ENCODE data around the gene RSPH1. TPM values are rescaled to one million over a fixed set of nuclear protein-coding genes. Genes with fewer than 3 reads are reported as not detected.

Gene RSPH1
- polyA plus RNA-seq, 1 of the 3 experiments (the other 2 are of a cell fraction) = 0.97 TPM

- no peaks in the 10 kb centered on the region for H3F3A ChIP-seq (replicated peaks; ENCODE audit: insufficient read depth)
- H3K27me3 ChIP-seq (ENCODE audit: insufficient read depth) = no peaks in the 10 kb centered on the region
- TF ChIP-seq TEAD4 (IDR thresholded peaks at IDR 0.05; ENCODE audit: borderline replicate concordance, insufficient read depth) (no peak), NRF1 (IDR thresholded peaks at IDR 0.05; ENCODE audit: low read depth, low read length) (no peak)
- ChIA-PET POLR2A (no interaction called here), CTCF (no interaction called here)
- no peaks in the 10 kb centered on the region for H3K36me3 ChIP-seq (replicated peaks in 1 of 2; ENCODE audit: control insufficient read depth in 1 of 2, insufficient read depth in 2 of 2, low read length in 1 of 2)
- DNase-seq = no peak
- no peak overlapping the region for H3K27ac ChIP-seq (ENCODE audit: low read depth in 2 of 2, low read length in 1 of 2)
- no peak overlapping the region for H2AFZ ChIP-seq (ENCODE audit: low read depth)
- WGBS (ENCODE audit: low lambda C conversion rate) = 90% methylated on average over 4 of the region's 7 CpGs
- H4K20me1 ChIP-seq (ENCODE audit: insufficient read depth) = no peaks in the 10 kb centered on the region
- peaks cover 0 to 2% of the 10 kb centered on the region in 2 experiments; a peak in 2 of 4 replicates for H3K4me1 ChIP-seq (ENCODE audit: control insufficient read depth in 1 of 2, insufficient read depth in 2 of 2, low read depth in 1 of 2, low read length in 1 of 2)
- H3K9ac ChIP-seq = no peak overlapping the region
- H3K79me2 ChIP-seq (ENCODE audit: insufficient read depth) = no peaks in the 10 kb centered on the region
- H3K4me2 ChIP-seq = no peak overlapping the region
- H3K9me3 ChIP-seq = no peaks in the 10 kb centered on the region
- no peaks in the 10 kb centered on the region for H3K9me2 ChIP-seq
- no peak overlapping the region for H3K4me3 ChIP-seq (ENCODE audit: low read depth in 2 of 2, low read length in 1 of 2)
Observed at GRCh38 chr21:42518626-42519025, 22.6 kb upstream of the RSPH1 start.

GRCh38 chr21:42518215-42518614 is 22.2 kb upstream of the RSPH1 start:
- no peak overlapping the region for H3K27ac ChIP-seq (ENCODE audit: low read depth in 2 of 2, low read length in 1 of 2)
- no peaks in the 10 kb centered on the region for H3K79me2 ChIP-seq (ENCODE audit: insufficient read depth)
- H3K9me3 ChIP-seq = no peaks in the 10 kb centered on the region
- no peaks in the 10 kb centered on the region for H3K36me3 ChIP-seq (replicated peaks in 1 of 2; ENCODE audit: control insufficient read depth in 1 of 2, insufficient read depth in 2 of 2, low read length in 1 of 2)
- CTCF ChIA-PET = no interaction called here
- POLR2A ChIA-PET = no interaction called here
- no peaks in the 10 kb centered on the region for H3F3A ChIP-seq (replicated peaks; ENCODE audit: insufficient read depth)
- no peak overlapping the region for H2AFZ ChIP-seq (ENCODE audit: low read depth)
- H3K4me2 ChIP-seq = no peak overlapping the region
- H3K9ac ChIP-seq = no peak overlapping the region
- peaks cover 0 to 2% of the 10 kb centered on the region in 2 experiments; a peak in 2 of 4 replicates for H3K4me1 ChIP-seq (ENCODE audit: control insufficient read depth in 1 of 2, insufficient read depth in 2 of 2, low read depth in 1 of 2, low read length in 1 of 2)
- H4K20me1 ChIP-seq (ENCODE audit: insufficient read depth) = no peaks in the 10 kb centered on the region
- no peak overlapping the region for H3K4me3 ChIP-seq (ENCODE audit: low read depth in 2 of 2, low read length in 1 of 2)
- no peaks in the 10 kb centered on the region for H3K9me2 ChIP-seq
- no peak for DNase-seq
- no peaks in the 10 kb centered on the region for H3K27me3 ChIP-seq (ENCODE audit: insufficient read depth)
- WGBS (ENCODE audit: low lambda C conversion rate) = 74% methylated on average over 3 of the region's 11 CpGs
- no peak for TF ChIP-seq ZBTB33 (IDR thresholded peaks at IDR 0.05; ENCODE audit: borderline replicate concordance, low read depth)
- TF ChIP-seq FOSL2 (IDR thresholded peaks at IDR 0.05; ENCODE audit: borderline replicate concordance, low read depth) = peak; percentile 7; the same call in 1 of the 2 replicates

- ChIA-PET POLR2A (no interaction called here), CTCF (interaction anchor here (0.7 to 0.9 kb wide), 2 partner anchors 19 to 302 kb away, joined by 3 to 4 read pairs; no protein-coding TSS in a partner anchor)
- no peaks in the 10 kb centered on the region for H3K9me2 ChIP-seq
- H4K20me1 ChIP-seq (ENCODE audit: insufficient read depth) = no peaks in the 10 kb centered on the region
- no peak overlapping the region for H3K27ac ChIP-seq (ENCODE audit: low read depth in 2 of 2, low read length in 1 of 2)
- no peak overlapping the region for H3K4me3 ChIP-seq (ENCODE audit: low read depth in 2 of 2, low read length in 1 of 2)
- H3K9me3 ChIP-seq = no peaks in the 10 kb centered on the region
- no peak overlapping the region for H2AFZ ChIP-seq (ENCODE audit: low read depth)
- H3K9ac ChIP-seq = no peak overlapping the region
- H3K4me1 ChIP-seq (ENCODE audit: control insufficient read depth in 1 of 2, insufficient read depth in 2 of 2, low read depth in 1 of 2, low read length in 1 of 2) = peaks cover 0 to 2% of the 10 kb centered on the region in 2 experiments; a peak in 2 of 4 replicates
- DNase-seq = no peak
- H3K79me2 ChIP-seq (ENCODE audit: insufficient read depth) = no peaks in the 10 kb centered on the region
- no peaks in the 10 kb centered on the region for H3K36me3 ChIP-seq (replicated peaks in 1 of 2; ENCODE audit: control insufficient read depth in 1 of 2, insufficient read depth in 2 of 2, low read length in 1 of 2)
- no peak overlapping the region; the same call in 1 of the 2 replicates for H3K4me2 ChIP-seq
- no peaks in the 10 kb centered on the region for H3K27me3 ChIP-seq (ENCODE audit: insufficient read depth)
- WGBS (ENCODE audit: low lambda C conversion rate) = 84% methylated on average over 11 of the region's 12 CpGs
- H3F3A ChIP-seq (replicated peaks; ENCODE audit: insufficient read depth) = no peaks in the 10 kb centered on the region
- TF ChIP-seq TAF1 (IDR thresholded peaks at IDR 0.05; ENCODE audit: borderline replicate concordance, low read depth, low read length) = no peak
- no peak for TF ChIP-seq POLR2AphosphoS5 (IDR thresholded peaks at IDR 0.05; ENCODE audit: low read depth, low read length)
- TF ChIP-seq JUND (IDR thresholded peaks at IDR 0.05) = no peak
- no peak for TF ChIP-seq SIN3A (IDR thresholded peaks at IDR 0.05; ENCODE audit: borderline replicate concordance, low read depth, low read length)
- TF ChIP-seq TEAD4 (IDR thresholded peaks at IDR 0.05; ENCODE audit: borderline replicate concordance, insufficient read depth) = no peak
- TF ChIP-seq FOSL2 (IDR thresholded peaks at IDR 0.05; ENCODE audit: borderline replicate concordance, low read depth) = no peak
- TF ChIP-seq NFIC (IDR thresholded peaks at IDR 0.05; ENCODE audit: borderline replicate concordance) = no peak
- no peak for TF ChIP-seq CHD2 (IDR thresholded peaks at IDR 0.05; ENCODE audit: low read length, partially characterized antibody)
- no peak for TF ChIP-seq MXI1 (IDR thresholded peaks at IDR 0.05; ENCODE audit: low read depth, low read length)
- TF ChIP-seq TCF12 (IDR thresholded peaks at IDR 0.05) = no peak
- no peak for TF ChIP-seq ELF1 (IDR thresholded peaks at IDR 0.05)
- no peak for TF ChIP-seq REST (IDR thresholded peaks at IDR 0.05; ENCODE audit: low read depth, low read length)
- TF ChIP-seq RCOR1 (IDR thresholded peaks at IDR 0.05; ENCODE audit: low read length) = no peak
- no peak for TF ChIP-seq GATA2 (CRISPR knock-in tag; IDR thresholded peaks at IDR 0.05)
Observed at GRCh38 chr21:42515708-42516502, 19.9 kb upstream of the RSPH1 start.
